Upper lobe of left lung (tissue), 6 donors: Measurements from ENCODE around the gene JPH4. TPM values are rescaled to one million over a fixed set of nuclear protein-coding genes. Genes with fewer than 3 reads are reported as not detected.

Experiments used
- ATAC-seq, 2 donors: fragments of 200-7000 bp; cut with Tn5 transposase; one replicate each; pipeline ENCODE4 v1.9.1; 2022; ENCODE audit warnings: mild to moderate bottlenecking in 2 of 2, moderate library complexity in 2 of 2; ENCODE audit not compliant: low FRiP score in 2 of 2
- DNase-seq, 2 donors: peaks; one replicate each; pipeline ENCODE4 v3.0.0-alpha.2; 2019 to 2020
- H3K27ac ChIP-seq, 4 donors: fragments of 200-600 bp; sonication (generic); one replicate each; pipeline ENCODE4 v1.5.1; 2016 to 2019
- H3K27me3 ChIP-seq, 4 donors: fragments of 200-600 bp; sonication (generic); one replicate each; pipeline ENCODE4 v1.5.1; 2017 to 2019
- H3K36me3 ChIP-seq, 4 donors: fragments of 200-600 bp; sonication (generic); one replicate each; pipeline ENCODE4 v1.5.1; 2016 to 2019
- H3K4me1 ChIP-seq, 4 donors: fragments of 200-600 bp; sonication (generic); one replicate each; pipeline ENCODE4 v1.5.1; 2018 to 2019
- H3K4me3 ChIP-seq, 4 donors: fragments of 200-600 bp; sonication (generic); one replicate each; pipeline ENCODE4 v1.5.1; 2017 to 2019; ENCODE audit warnings: mild to moderate bottlenecking in 2 of 4, moderate library complexity in 1 of 4
- H3K9me3 ChIP-seq, 4 donors: fragments of 200-600 bp; sonication (generic); one replicate each; pipeline ENCODE4 v1.5.1; 2018 to 2019
- CTCF ChIP-seq, 6 experiments: fragments of 450-650 bp in 4 of 6; fragments of 200-600 bp in 2 of 6; sonication (generic) in 2 of 6; IDR thresholded peaks; one replicate each; pipeline ENCODE4 v1.5.1; 2016 to 2019; ENCODE audit warnings: antibody characterized with exemption in 6 of 6
- EP300 ChIP-seq, 4 donors: sonication (generic); formaldehyde crosslinking; IDR thresholded peaks; one replicate each; pipeline ENCODE4 v1.5.1; 2017; ENCODE audit warnings: antibody characterized with exemption in 4 of 4, control low read depth in 2 of 4
- POLR2A ChIP-seq, 4 donors: fragments of 450-650 bp; IDR thresholded peaks; one replicate each; pipeline ENCODE4 v1.5.1; 2016 to 2017; ENCODE audit warnings: antibody characterized with exemption in 4 of 4, mild to moderate bottlenecking in 2 of 4
- POLR2AphosphoS5 ChIP-seq, 2 donors: sonication (generic); formaldehyde crosslinking; IDR thresholded peaks; one replicate each; pipeline ENCODE4 v1.5.1; 2017; ENCODE audit warnings: antibody characterized with exemption in 2 of 2
- WGBS, 2 donors: methylation state at CpG; one replicate each; pipeline ENCODE4 v1.1.5; 2017 to 2018; 5-methylcytosine and 5-hydroxymethylcytosine counted together
- total RNA-seq, 6 donors: library from RNA; depleted of rRNA in 4 of 6; stranded (reverse); fragments of >200 nt in 4 of 6; gene quantifications; one replicate each; pipeline versions ENCODE4 v1.1.0 to v1.2.1, GENCODE V29; 2016 to 2021
- donor health status: DM: no; HTN: no; CAD: no; lungs with moderate emphysema.
- donor health status: DM: no; HTN: yes; CAD: no; lungs with severe emphysema.

JPH4 gene
- total RNA-seq, 6 donors from 2014 or later, result 0.69 to 6.5 (median 2.5) TPM

- H3K36me3 ChIP-seq, result peaks cover 0 to 55% (median 39%) of the 10 kb centered on the region in 4 donors
- no peak for ATAC-seq
- H3K27ac ChIP-seq, result no peak overlapping the region
- H3K27me3 ChIP-seq, result no peaks in the 10 kb centered on the region
- no peak overlapping the region for H3K4me3 ChIP-seq
- H3K9me3 ChIP-seq, result no peaks in the 10 kb centered on the region
- H3K4me1 ChIP-seq, result peaks cover 16 to 39% (median 22%) of the 10 kb centered on the region in 4 donors
- DNase-seq, result no peak
- TF ChIP-seq POLR2A (IDR thresholded peaks at IDR 0.05) (no peak), POLR2AphosphoS5 (IDR thresholded peaks at IDR 0.05) (no peak), EP300 (IDR thresholded peaks at IDR 0.05) (no peak), CTCF (IDR thresholded peaks at IDR 0.05) (no peak)
- 93 to 100% methylated on average over 2 to 3 of the region's 3 CpGs for WGBS, 2 donors
These were observed 18.6 kb downstream of the JPH4 start for GRCh38 chr14:23559926-23560520.

GRCh38 chr14:23559010-23559925 lies 19.3 kb downstream of the JPH4 start:
- no peaks in the 10 kb centered on the region for H3K9me3 ChIP-seq
- ATAC-seq (no peak), DNase-seq (peak in 1 of 2 donors; percentile 45)
- no peak overlapping the region for H3K4me3 ChIP-seq
- H3K36me3 ChIP-seq, result peaks cover 0 to 55% (median 35%) of the 10 kb centered on the region in 4 donors
- peaks cover 16 to 39% (median 23%) of the 10 kb centered on the region in 4 donors for H3K4me1 ChIP-seq
- 76 to 78% methylated on average over 20 to 21 of the region's 21 CpGs for WGBS, 2 donors
- no peak overlapping the region for H3K27ac ChIP-seq
- peak; percentile 41 to 87 (median 62) for TF ChIP-seq CTCF (IDR thresholded peaks at IDR 0.05)
- TF ChIP-seq POLR2AphosphoS5 (IDR thresholded peaks at IDR 0.05), result no peak
- TF ChIP-seq EP300 (IDR thresholded peaks at IDR 0.05), result no peak
- no peak for TF ChIP-seq POLR2A (IDR thresholded peaks at IDR 0.05)
- no peaks in the 10 kb centered on the region for H3K27me3 ChIP-seq

DNA sequence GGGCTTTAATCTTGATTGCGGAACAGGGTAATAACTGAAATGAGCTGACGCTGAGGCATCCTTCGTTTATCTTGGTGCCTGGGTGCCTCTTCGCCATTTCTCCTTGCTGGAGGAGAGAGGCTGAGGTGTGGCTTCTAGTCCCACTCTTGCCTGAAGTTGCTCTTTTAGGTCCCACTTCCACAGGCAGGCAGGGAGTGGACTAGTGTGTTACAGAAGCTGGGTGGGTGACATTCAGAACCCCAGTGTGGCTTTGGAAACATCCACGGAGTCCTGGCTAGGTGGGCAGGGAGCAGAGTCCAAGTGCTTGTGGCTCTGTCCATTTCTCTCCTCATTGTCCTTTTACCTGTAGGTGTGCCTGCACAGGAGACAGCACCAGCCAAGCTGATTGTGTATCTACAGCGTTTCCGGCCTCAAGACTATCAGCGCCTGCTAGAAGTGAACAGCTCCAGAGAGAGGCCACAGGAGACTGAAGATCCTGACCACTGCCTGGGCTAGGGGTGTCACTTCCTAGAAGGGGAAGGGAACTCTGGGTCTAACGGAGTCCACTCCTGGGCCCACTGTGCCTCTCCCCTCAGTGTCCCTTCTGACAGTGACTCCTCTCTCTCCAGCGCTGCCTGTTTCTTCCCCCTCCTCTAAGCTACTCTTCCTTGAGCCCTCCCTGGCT lies 20.1 kb downstream of the JPH4 start:
- no peak for ATAC-seq
- no peak for DNase-seq
- Histone ChIP-seq H3K36me3 (peaks cover 0 to 49% (median 31%) of the 10 kb centered on the region in 4 donors), H3K9me3 (no peaks in the 10 kb centered on the region), H3K4me3 (no peak overlapping the region), H3K27ac (no peak overlapping the region), H3K4me1 (peaks cover 16 to 39% (median 23%) of the 10 kb centered on the region in 4 donors), H3K27me3 (no peaks in the 10 kb centered on the region)
- TF ChIP-seq POLR2AphosphoS5 (IDR thresholded peaks at IDR 0.05) (no peak), EP300 (IDR thresholded peaks at IDR 0.05) (no peak), POLR2A (IDR thresholded peaks at IDR 0.05) (no peak), CTCF (IDR thresholded peaks at IDR 0.05) (no peak)
- 89% methylated on average over 10 of the region's 10 CpGs for WGBS, 2 donors

DNA sequence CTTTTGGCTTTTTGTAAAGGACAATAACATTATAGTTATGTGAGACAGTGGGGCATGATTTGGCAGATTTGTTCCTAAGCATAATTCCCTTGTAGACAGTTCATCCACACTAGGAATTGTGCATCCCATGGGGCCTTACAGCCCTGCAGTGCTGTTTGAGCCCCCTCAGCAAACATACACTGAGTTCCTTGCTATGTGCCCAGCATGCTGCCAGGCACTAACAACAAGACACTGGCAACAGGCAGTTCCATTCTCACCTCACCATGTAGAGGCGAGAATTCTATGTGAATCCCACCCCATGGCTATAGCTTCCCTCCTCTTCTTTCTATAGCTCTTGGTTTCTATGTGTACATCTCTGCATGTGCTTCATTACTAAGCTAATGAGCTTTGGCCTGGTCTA lies 20.6 kb downstream of the JPH4 start:
- ATAC-seq (no peak), DNase-seq (no peak)
- no peak overlapping the region for H3K4me3 ChIP-seq
- no peaks in the 10 kb centered on the region for H3K27me3 ChIP-seq
- H3K36me3 ChIP-seq, result peaks cover 0 to 44% (median 31%) of the 10 kb centered on the region in 4 donors
- peaks cover 16 to 36% (median 23%) of the 10 kb centered on the region in 4 donors for H3K4me1 ChIP-seq
- H3K27ac ChIP-seq, result no peak overlapping the region
- 100% methylated on average over 1 of the region's 1 CpG for WGBS, 2 donors
- TF ChIP-seq POLR2AphosphoS5 (IDR thresholded peaks at IDR 0.05) (no peak), POLR2A (IDR thresholded peaks at IDR 0.05) (no peak), EP300 (IDR thresholded peaks at IDR 0.05) (no peak), CTCF (IDR thresholded peaks at IDR 0.05) (no peak)
- H3K9me3 ChIP-seq, result no peaks in the 10 kb centered on the region
